GM18858 (cell line): Measurements from ENCODE around the gene LRP1.

ENCODE experiments used
- ATAC-seq: cut with Tn5 transposase; IDR thresholded peaks from one replicate; pipeline ENCODE4 v1.9.1; 2021; ENCODE audit not compliant: unreplicated experiment

LRP1 gene

GRCh38 chr12:57209916-57210315, 81.6 kb downstream of the LRP1 start:
- no peak for ATAC-seq

DNA sequence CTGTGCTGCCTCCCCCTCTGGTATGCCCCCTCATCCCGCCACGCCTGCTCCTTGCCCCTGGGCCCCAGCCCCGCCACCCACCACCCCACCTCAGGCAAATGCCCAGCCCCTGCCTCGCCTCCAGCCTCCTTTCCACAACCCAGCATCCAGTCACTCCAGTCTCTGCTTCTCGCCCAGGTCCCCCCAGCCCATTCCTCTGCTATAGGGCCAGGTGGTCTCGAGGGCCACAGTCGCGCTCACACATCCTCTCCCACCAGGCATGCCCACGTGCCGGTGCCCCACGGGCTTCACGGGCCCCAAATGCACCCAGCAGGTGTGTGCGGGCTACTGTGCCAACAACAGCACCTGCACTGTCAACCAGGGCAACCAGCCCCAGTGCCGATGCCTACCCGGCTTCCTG, 82.2 kb downstream of the LRP1 start:
- ATAC-seq: no peak

- ATAC-seq: no peak
These were observed 82.8 kb downstream of the LRP1 start for GRCh38 chr12:57210926-57211692.

- no peak for ATAC-seq
These were observed 83.8 kb downstream of the LRP1 start for GRCh38 chr12:57211791-57212700.

GRCh38 chr12:57212701-57213057, 84.4 kb downstream of the LRP1 start:
- ATAC-seq: no peak

DNA sequence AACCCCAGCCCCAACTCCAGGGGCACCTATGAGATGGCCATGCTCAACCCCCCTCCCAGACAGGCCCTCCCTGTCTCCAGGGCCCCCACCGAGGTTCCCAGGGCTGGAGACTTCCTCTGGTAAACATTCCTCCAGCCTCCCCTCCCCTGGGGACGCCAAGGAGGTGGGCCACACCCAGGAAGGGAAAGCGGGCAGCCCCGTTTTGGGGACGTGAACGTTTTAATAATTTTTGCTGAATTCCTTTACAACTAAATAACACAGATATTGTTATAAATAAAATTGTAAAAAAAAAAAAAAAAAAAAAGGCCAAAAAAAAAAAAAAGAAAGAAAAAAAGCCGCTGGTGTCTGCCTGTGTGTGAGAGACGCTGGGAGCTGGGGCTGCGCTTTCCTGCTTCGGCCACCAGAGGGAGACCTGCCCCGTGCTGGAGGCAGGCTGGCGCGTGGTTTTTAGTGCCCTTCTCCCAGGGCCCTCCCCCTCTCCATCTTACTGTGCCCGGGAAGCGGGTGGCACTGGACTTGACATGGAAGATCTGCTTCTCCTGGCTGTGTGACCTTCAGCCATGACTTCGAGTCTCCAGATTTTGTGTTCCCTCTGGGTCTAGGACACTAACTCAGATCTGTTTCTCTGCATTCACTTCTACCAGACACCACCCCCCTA, 84.9 kb downstream of the LRP1 start:
- peak; percentile 36 for ATAC-seq

GRCh38 chr12:57213763-57214397, 85.6 kb downstream of the LRP1 start:
- ATAC-seq: no peak

- ATAC-seq: no peak
These were observed 86.1 kb downstream of the LRP1 start for GRCh38 chr12:57214398-57214781.

DNA sequence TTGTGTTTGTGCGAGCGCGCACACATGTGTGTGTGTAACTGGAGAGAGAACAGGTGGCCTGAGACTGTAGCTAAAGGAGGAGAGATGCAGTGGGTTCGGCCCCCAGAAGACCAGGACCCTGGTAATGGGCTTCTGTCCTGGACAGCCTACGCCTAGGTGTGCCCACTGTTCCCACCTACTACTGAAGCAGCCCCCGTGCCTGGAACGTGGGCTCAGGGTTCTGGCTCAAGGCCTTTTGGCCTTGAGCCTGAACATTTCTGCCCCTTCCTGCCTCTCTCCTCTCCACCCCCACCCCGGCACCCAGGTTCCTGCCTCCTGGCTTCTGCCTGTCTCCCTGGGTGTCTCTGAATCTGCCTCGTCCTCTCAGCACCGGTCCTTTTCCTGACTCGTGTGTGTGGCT, 86.8 kb downstream of the LRP1 start:
- ATAC-seq: no peak

DNA sequence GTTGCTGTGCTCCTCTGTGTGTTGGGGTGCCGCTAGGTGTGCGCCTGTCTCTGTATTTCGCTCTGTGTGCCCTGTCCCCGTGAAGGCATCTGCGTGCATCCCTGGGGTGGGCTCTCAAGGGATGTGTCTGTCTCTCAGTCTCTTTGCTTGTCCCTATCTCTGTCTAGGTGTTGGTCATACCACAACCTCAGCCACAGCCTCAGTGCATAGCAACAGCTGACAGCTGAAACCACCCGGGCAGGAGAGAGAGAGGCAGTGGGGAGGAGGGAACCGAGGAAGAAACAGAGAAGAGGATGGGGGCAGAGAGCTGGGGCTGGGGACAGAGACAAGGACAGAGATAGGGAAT, 87.4 kb downstream of the LRP1 start:
- ATAC-seq: peak; percentile 33

DNA sequence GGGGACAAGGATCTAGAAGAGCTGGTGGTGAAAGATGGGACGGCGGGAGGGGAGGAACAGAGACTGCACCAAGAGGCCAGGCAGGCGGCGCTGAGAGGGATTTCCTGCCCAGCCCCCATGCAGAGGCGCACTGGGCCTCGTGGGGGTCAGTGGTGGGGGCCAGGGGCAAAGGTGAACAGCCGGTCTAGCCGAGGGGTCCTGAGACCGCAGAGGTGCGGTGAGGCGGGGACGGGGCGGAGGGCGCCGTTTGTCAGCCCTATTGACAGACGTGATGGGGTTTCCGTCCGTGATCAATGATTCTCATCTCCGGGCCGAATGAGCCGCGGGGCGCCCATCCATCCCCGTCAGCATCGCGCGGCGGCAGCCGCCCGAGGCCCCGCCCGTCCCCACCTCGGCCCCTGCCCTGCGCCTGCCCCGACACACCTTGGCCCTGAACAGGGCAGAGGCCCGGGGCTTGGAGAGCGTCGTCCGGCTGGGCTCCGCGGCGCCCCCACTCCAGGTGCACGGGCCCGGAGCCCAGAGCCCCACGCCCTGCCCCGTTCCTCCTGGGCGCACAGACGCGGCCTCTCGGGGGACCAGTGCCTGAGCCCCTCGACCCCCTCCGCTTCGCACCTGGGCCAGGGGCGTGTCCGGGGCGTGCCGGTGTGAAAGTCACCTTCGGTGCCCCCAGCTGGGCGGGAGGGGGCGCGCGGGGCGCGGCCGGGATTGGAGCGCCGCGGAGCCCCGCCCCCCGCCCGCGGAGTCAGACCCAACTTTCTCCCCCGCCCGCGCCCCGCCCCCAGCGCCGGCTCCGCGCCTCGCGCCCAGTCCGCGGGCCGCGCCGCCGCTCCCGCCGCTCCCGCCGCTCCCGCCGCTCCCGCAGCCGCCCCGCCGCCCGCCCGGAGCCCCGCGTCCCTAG, 88.0 kb downstream of the LRP1 start, which contains the start of gene NXPH4:
Gene NXPH4 (plus strand): TSS at position 781 of the 898 bp plus-strand sequence. CDS start 176 bp downstream, outside the sequence.
- no peak for ATAC-seq

GRCh38 chr12:57216921-57217879, 88.9 kb downstream of the LRP1 start:
- ATAC-seq: no peak

DNA sequence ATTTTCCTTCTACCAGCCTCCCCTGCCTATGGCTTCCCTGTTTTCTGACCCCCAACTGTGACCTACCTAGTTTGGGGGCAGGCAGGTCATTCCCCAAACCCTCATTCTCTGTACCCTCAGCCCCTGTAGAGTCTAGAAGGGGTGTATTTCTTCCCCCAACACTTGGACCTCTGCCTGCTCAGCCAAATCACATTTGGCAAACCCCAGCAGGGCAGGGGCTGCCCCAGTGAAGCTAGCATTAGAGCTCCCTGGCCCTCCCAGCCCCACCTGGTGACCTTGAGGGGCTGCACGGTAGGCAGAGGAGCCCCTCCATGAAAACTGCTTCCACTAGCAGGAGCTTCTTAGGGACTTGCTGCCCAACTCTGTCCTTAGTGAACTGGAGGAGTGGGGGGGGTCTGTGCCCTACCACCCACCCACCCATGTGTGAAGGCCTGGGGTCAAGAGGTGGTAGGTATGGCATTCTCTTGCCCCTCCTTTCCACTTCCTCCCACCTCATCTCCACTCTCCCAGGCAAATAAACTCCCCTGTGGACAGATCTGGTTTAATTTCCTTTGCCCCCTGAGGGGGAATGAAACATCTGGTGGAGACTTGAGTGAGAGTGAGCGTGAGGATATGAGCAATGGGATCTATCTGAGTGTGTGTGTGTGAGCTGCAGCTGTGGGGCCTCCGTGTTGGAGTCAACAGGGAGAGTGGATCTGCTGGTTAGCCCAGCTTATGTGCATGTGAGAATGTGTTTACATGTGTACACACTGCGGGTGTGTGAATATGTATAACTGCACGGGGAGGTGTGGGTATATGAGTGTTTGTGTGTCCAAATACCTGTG, 90.0 kb downstream of the LRP1 start:
- no peak for ATAC-seq

DNA sequence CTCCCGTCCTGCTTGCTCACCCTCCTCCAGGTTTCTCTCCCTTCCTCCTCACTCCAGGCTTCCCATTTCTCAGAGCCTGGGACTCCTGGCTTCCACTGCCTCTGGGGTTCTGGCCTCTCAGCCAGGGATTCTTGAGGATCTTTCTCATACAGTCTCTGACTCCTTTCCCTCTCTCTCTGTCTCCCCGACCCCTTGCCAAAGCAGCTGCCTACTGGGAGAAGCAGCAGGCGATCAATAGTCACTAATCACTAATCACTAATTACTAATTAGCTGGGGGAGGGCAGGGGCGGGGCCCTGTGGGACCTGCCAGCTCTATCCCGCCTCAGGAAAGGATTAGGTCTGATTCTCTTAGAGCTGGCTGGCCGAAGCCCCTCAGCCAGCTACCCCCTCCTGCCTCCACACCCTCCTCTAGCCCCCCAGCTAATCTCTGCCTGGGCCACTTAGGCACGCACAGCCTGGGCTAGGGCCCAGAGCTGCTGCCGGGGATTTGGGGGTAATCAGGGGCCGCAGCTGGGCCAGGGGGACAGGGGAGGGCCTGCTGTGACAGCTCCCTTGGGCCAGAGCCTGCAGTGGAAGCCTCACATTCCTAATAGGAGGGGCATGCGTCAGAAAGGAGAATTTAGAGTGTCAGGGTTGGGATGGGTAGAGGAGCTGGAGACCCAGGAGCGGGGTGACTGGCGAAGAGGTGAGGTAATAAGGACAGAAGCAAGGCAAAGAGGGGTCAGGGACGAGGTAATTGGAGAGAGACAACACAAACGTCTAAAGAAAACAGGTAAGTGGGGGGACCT, 91.1 kb downstream of the LRP1 start:
- ATAC-seq: no peak

- no peak for ATAC-seq
These were observed 91.9 kb downstream of the LRP1 start for GRCh38 chr12:57219993-57220754.

GRCh38 chr12:57220770-57221168, 92.5 kb downstream of the LRP1 start:
- ATAC-seq: no peak
